ENCODE results near the gene AKT2. TPM values are rescaled to one million over a fixed set of nuclear protein-coding genes. Genes with fewer than 3 reads are reported as not detected.

Gene AKT2
- total and polyA plus RNA-seq, 2 of the 8 experiments (the other 6 are each of a cell fraction or from before 2014, with no cell fraction given), result 151 to 183 TPM

- TF ChIP-seq SP2 (IDR thresholded peaks at IDR 0.05; ENCODE audit: low read length) (no peak), SP1 (IDR thresholded peaks at IDR 0.05; ENCODE audit: low read depth, low read length) (no peak), JUND (IDR thresholded peaks at IDR 0.05; ENCODE audit: low read length) (no peak), SP4 (IDR thresholded peaks at IDR 0.05; ENCODE audit: low read length) (no peak), FOSL1 (IDR thresholded peaks at IDR 0.05; ENCODE audit: insufficient read depth, low read depth, low read length) (no peak)
Measured at GRCh38 chr19:40271706-40272105, 13.4 kb downstream of the AKT2 start (continued).

All from H1 (cell line).